ENCODE data around the gene ANTXR1.

Gene ANTXR1

GRCh38 chr2:69001879-69002278, 11.1 kb upstream of the ANTXR1 start:
- no peak for TF ChIP-seq ZFX (IDR thresholded peaks at IDR 0.05)
- TF ChIP-seq, protein P1, sequence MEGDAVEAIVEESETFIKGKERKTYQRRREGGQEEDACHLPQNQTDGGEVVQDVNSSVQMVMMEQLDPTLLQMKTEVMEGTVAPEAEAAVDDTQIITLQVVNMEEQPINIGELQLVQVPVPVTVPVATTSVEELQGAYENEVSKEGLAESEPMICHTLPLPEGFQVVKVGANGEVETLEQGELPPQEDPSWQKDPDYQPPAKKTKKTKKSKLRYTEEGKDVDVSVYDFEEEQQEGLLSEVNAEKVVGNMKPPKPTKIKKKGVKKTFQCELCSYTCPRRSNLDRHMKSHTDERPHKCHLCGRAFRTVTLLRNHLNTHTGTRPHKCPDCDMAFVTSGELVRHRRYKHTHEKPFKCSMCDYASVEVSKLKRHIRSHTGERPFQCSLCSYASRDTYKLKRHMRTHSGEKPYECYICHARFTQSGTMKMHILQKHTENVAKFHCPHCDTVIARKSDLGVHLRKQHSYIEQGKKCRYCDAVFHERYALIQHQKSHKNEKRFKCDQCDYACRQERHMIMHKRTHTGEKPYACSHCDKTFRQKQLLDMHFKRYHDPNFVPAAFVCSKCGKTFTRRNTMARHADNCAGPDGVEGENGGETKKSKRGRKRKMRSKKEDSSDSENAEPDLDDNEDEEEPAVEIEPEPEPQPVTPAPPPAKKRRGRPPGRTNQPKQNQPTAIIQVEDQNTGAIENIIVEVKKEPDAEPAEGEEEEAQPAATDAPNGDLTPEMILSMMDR (conservative IDR thresholded peaks at IDR 0.05) = no peak
- H3K27ac ChIP-seq = no peak overlapping the region

DNA sequence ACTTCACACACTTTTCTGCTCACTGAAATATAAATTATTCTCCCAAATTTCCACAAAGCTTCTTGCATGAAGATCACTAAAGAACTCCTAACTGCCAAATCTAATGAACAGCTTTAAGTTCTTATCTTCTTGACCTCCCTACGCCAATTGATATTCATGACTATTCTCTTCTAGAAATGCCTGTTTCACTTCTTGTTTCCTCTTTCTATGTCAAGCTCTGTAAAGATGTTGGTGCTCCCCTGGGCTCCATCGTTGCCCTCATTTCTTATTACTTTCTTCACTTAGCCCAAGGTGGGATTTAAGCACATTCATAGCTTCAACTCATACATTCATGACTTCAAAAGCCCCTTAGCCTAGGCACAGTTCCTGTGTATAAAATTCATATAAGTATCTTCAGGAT, 9.2 kb upstream of the ANTXR1 start:
- TF ChIP-seq, protein P1 (conservative IDR thresholded peaks at IDR 0.05) = no peak
- no peak overlapping the region for H3K27ac ChIP-seq

GRCh38 chr2:69007169-69007568, 5.8 kb upstream of the ANTXR1 start:
- no peak overlapping the region for H3K27ac ChIP-seq

DNA sequence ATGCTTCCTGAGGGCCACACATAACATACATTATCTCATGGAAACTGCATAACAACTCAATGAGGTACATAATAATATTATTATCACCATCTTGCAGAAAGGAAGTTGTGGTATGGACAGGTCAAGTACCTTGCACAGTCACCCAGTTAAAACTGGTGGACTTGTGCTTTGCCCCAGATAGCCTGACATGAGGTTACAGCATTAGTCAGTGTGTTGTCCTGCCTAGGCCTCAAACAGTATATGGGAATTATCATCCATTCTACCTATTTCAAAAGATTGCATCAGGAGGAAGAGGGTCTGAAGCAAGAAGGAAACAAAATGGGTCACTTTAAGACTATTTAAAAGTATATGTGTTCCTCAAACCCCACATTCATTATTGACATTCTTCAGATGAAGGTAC, 5.4 kb upstream of the ANTXR1 start:
- H3K27ac ChIP-seq = no peak overlapping the region
- TF ChIP-seq, protein P1 (conservative IDR thresholded peaks at IDR 0.05) = no peak

More at GRCh38 chr2:69007169-69007568, 5.8 kb upstream of the ANTXR1 start:
- TF ChIP-seq, protein P1 (conservative IDR thresholded peaks at IDR 0.05) = no peak
- TF ChIP-seq ZFX (IDR thresholded peaks at IDR 0.05) = no peak

- TF ChIP-seq, protein P1 (conservative IDR thresholded peaks at IDR 0.05) = no peak
- TF ChIP-seq ZFX (IDR thresholded peaks at IDR 0.05) = no peak
- H3K27ac ChIP-seq = no peak overlapping the region
These were observed 2.4 kb upstream of the ANTXR1 start for GRCh38 chr2:69010437-69011194.

- no peak for TF ChIP-seq ZFX (IDR thresholded peaks at IDR 0.05)
- TF ChIP-seq, protein P1 (conservative IDR thresholded peaks at IDR 0.05) = no peak
- H3K27ac ChIP-seq = no peak overlapping the region
These were observed 1.3 kb upstream of the ANTXR1 start for GRCh38 chr2:69011611-69012157.

- TF ChIP-seq, protein P1 (conservative IDR thresholded peaks at IDR 0.05) = peak; percentile 78
- no peak for TF ChIP-seq ZFX (IDR thresholded peaks at IDR 0.05)
- peak overlapping the region; percentile 61 for H3K27ac ChIP-seq
These were observed 453 bp upstream of the ANTXR1 start for GRCh38 chr2:69012310-69013141.

Measured in C4-2B (cell line).